ENCODE results near the gene ITGB5.

GRCh38 chr3:124730129-124730940 lies 156.8 kb downstream of the ITGB5 start, which contains the start of gene UMPS:
- TF ChIP-seq, protein P1, sequence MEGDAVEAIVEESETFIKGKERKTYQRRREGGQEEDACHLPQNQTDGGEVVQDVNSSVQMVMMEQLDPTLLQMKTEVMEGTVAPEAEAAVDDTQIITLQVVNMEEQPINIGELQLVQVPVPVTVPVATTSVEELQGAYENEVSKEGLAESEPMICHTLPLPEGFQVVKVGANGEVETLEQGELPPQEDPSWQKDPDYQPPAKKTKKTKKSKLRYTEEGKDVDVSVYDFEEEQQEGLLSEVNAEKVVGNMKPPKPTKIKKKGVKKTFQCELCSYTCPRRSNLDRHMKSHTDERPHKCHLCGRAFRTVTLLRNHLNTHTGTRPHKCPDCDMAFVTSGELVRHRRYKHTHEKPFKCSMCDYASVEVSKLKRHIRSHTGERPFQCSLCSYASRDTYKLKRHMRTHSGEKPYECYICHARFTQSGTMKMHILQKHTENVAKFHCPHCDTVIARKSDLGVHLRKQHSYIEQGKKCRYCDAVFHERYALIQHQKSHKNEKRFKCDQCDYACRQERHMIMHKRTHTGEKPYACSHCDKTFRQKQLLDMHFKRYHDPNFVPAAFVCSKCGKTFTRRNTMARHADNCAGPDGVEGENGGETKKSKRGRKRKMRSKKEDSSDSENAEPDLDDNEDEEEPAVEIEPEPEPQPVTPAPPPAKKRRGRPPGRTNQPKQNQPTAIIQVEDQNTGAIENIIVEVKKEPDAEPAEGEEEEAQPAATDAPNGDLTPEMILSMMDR (IDR thresholded peaks at IDR 0.05) = no peak
- TF ChIP-seq EZH2 (IDR thresholded peaks at IDR 0.05; ENCODE audit: borderline replicate concordance, insufficient read depth, low read depth, low read length, poor library complexity, severe bottlenecking) = no peak
